ENCODE measurements around the gene GALNT2.
A peak's percentile ranks its signal among the peaks of the same experiment; 100 is the strongest.

DNA sequence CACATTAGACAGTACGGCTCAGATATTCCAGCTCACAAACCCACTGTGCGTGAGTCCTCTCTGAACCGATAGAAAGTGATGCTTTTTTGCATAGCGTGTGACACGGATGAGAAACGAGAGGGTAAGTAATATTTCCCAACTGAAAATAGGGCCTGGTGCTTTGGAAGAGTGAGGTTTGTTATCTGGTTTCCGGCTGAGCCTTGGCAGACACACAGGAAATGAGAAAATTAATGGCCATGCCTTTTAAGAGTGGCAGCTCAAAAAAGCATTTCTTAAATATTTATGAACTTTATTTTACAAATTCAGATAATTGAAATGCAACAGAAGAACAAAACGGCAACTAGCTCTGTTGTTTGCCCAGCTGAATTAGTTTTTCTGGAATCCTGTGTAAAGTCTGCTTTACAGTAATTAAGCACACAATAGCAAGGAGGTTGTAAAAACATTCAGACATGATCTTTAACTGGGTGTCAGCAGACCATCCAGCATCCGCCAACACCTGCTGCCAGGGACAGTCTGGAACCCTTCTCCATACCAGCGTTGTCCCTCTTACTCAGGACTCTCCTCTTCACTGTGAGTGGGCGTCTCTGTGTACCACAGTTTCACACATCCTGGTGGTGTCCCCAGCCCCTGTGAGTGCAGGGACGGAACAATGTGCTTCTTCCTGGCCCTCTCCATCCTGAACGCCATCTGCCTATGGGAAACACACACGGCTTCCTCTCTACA, 203.7 kb downstream of the GALNT2 start:
- TF ChIP-seq, protein P1, sequence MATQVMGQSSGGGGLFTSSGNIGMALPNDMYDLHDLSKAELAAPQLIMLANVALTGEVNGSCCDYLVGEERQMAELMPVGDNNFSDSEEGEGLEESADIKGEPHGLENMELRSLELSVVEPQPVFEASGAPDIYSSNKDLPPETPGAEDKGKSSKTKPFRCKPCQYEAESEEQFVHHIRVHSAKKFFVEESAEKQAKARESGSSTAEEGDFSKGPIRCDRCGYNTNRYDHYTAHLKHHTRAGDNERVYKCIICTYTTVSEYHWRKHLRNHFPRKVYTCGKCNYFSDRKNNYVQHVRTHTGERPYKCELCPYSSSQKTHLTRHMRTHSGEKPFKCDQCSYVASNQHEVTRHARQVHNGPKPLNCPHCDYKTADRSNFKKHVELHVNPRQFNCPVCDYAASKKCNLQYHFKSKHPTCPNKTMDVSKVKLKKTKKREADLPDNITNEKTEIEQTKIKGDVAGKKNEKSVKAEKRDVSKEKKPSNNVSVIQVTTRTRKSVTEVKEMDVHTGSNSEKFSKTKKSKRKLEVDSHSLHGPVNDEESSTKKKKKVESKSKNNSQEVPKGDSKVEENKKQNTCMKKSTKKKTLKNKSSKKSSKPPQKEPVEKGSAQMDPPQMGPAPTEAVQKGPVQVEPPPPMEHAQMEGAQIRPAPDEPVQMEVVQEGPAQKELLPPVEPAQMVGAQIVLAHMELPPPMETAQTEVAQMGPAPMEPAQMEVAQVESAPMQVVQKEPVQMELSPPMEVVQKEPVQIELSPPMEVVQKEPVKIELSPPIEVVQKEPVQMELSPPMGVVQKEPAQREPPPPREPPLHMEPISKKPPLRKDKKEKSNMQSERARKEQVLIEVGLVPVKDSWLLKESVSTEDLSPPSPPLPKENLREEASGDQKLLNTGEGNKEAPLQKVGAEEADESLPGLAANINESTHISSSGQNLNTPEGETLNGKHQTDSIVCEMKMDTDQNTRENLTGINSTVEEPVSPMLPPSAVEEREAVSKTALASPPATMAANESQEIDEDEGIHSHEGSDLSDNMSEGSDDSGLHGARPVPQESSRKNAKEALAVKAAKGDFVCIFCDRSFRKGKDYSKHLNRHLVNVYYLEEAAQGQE (IDR thresholded peaks at IDR 0.05; ENCODE audit: insufficient read depth in 1 of 2, low read depth in 2 of 2, low read length in 2 of 2), result no peak
- TF ChIP-seq POLR2AphosphoS5 (IDR thresholded peaks at IDR 0.05; ENCODE audit: low read depth, low read length) (no peak), SIN3A (IDR thresholded peaks at IDR 0.05; ENCODE audit: borderline replicate concordance, insufficient read depth, low read length) (no peak), FOXP2 (optimal IDR thresholded peaks at IDR 0.05; ENCODE audit: borderline replicate concordance, extremely low read depth, extremely low read length, insufficient read depth) (peak; percentile 54), TAF1 (IDR thresholded peaks at IDR 0.05; ENCODE audit: borderline replicate concordance, insufficient read depth, low read length) (no peak)
